HepG2 (cell line): Measurements from ENCODE around the gene SPATS2. TPM values are rescaled to one million over a fixed set of nuclear protein-coding genes. Genes with fewer than 3 reads are reported as not detected.

Source experiments
- ARNTL ChIP-seq: sonication (generic); formaldehyde crosslinking; IDR thresholded peaks from 2 replicates; pipeline ENCODE4 v1.4.0; 2020; ENCODE audit warnings: mild to moderate bottlenecking, missing genetic modification reagents
- CREM ChIP-seq, 2 experiments: sonication (generic) in 1 of 2; formaldehyde crosslinking in 1 of 2; IDR thresholded peaks; 2 replicates each; pipeline versions ENCODE4 v1.4.0 to v1.6.1; 2016 to 2020; ENCODE audit warnings: antibody characterized with exemption in 1 of 2, mild to moderate bottlenecking in 1 of 2, missing genetic modification reagents in 1 of 2
- ELF1 ChIP-seq: sonication (generic); formaldehyde crosslinking; IDR thresholded peaks from 2 replicates; pipeline ENCODE4 v1.4.0; 2020; ENCODE audit warnings: missing genetic modification reagents
- GTF2F1 ChIP-seq: fragments of 150-350 bp; IDR thresholded peaks from 2 replicates; pipeline ENCODE4 v1.6.1; 2014; ENCODE audit warnings: low read length
- HOXA7 ChIP-seq: sonication (generic); formaldehyde crosslinking; IDR thresholded peaks from 2 replicates; pipeline ENCODE4 v1.8.1; 2022; ENCODE audit warnings: mild to moderate bottlenecking, missing genetic modification reagents, moderate library complexity
- PRPF4 ChIP-seq: fragments of 200-400 bp; formaldehyde crosslinking; IDR thresholded peaks from 2 replicates; pipeline ENCODE4 v1.6.1; 2016; ENCODE audit warnings: low read length, low read depth; ENCODE audit not compliant: poor library complexity, severe bottlenecking
- SNRNP70 ChIP-seq: fragments of 200-400 bp; formaldehyde crosslinking; IDR thresholded peaks from 2 replicates; pipeline ENCODE4 v1.6.1; 2017; ENCODE audit warnings: mild to moderate bottlenecking, low read depth, low read length, moderate library complexity
- TP53 ChIP-seq: sonication (generic); formaldehyde crosslinking; conservative IDR thresholded peaks from 2 replicates; pipeline ENCODE4 v1.4.0; 2020; ENCODE audit warnings: missing genetic modification reagents
- ZFP1 ChIP-seq: IDR thresholded peaks from 2 replicates; pipeline ENCODE4 v1.6.1; 2016
- ZNF558 ChIP-seq: sonication (generic); formaldehyde crosslinking; IDR thresholded peaks from 2 replicates; pipeline ENCODE4 v1.9.0; 2022; ENCODE audit warnings: mild to moderate bottlenecking, missing genetic modification reagents, borderline replicate concordance
- ZNF562 ChIP-seq: sonication (generic); formaldehyde crosslinking; IDR thresholded peaks from 2 replicates; pipeline ENCODE4 v1.8.0; 2022; ENCODE audit warnings: missing genetic modification reagents, borderline replicate concordance
- polyA plus RNA-seq, 8 experiments: library from polyadenylated mRNA; depleted of rRNA in 3 of 8; stranded (reverse) in 7 of 8; unstranded in 1 of 8; fragments of >200 nt; fragmentation: Illumina TruSeq in 4 of 8; extraction: Trizol in 4 of 8; gene quantifications; 2 replicates each; pipeline versions ENCODE4 v1.2.1 to v1.2.3, GENCODE V29; 2011 to 2016; ENCODE audit warnings: low read depth in 4 of 8, missing spikeins in 1 of 8, mixed read lengths in 1 of 8; ENCODE audit not compliant: insufficient read depth in 1 of 8
- total RNA-seq, 5 experiments: library from RNA; depleted of rRNA; stranded (reverse); fragments of >200 nt; fragmentation: Illumina TruSeq; extraction: Trizol; gene quantifications; 2 replicates each; pipeline ENCODE4 v1.2.3, GENCODE V29; 2016; ENCODE audit warnings: low read depth in 1 of 5
- TF ChIP-seq, protein P1 (sequence below): IDR thresholded peaks from 2 replicates; pipeline ENCODE4 v1.6.1; 2016; ENCODE audit warnings: mild to moderate bottlenecking, missing biosample characterization, missing genetic modification reagents
- TF ChIP-seq, protein P2 (sequence below): IDR thresholded peaks from 2 replicates; pipeline ENCODE4 v1.6.1; 2016; ENCODE audit warnings: missing compliant biosample characterization, missing genetic modification reagents, borderline replicate concordance
- TF ChIP-seq, protein P3 (sequence below), 2 experiments: IDR thresholded peaks; 2 replicates each; pipeline ENCODE4 v1.6.1; 2011 to 2012; ENCODE audit warnings: low read length in 2 of 2, borderline replicate concordance in 1 of 2, low read depth in 1 of 2, mild to moderate bottlenecking in 1 of 2, moderate library complexity in 1 of 2
- TF ChIP-seq, protein P4 (sequence below): sonication (generic); formaldehyde crosslinking; IDR thresholded peaks from 2 replicates; pipeline ENCODE4 v1.4.0; 2020; ENCODE audit warnings: mild to moderate bottlenecking, missing genetic modification reagents

Gene SPATS2
- total and polyA plus RNA-seq, 2 of the 13 experiments (the other 11 are each of a cell fraction or from before 2014, with no cell fraction given): 19.3 to 28.1 TPM

DNA sequence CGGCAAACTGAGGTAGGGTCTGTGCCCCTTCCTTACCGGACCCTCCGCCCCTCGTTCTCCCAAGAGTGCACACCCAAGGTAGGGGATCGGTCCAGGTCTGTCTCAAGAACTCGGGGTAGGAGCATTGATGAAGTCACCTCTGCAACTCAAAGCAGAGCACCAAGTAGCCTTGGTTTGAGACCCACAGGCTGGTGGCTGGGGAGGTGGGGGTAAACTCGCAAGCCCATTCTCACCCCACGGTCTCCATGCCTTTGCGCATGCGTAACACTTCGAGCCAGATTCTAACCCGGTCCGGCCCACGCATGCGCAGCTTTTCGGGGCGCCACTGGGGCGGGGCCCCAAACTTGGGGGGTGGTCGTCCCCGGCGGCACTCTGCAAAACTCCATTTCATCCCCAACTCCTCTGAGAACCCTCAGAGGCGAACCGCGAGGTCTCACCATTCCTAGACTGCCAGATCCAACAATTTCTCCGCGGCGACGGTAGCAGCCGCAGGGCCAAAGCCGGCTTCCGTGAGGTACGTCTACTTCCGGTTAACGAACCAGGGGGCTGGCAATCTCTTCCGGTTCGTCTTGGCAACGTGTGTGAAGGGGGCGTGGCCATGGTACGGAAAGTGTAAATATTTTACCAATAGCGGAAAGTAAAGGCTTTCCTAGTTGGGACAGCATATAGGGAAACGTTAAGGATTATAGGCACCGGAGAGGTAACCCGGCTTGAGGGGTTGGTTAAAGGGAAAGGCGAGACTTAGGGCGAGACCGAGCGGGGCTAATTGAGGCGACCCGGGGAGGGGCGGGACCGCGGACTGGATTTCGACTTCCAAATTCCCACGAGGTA lies 200.6 kb downstream of the SPATS2 start, which contains the start of gene MCRS1 (continued):
- peak; percentile 96 for TF ChIP-seq ELF1
- no peak for TF ChIP-seq ARNTL (CRISPR knock-in tag)
- TF ChIP-seq ZNF558: peak; percentile 73; the same call in 1 of the 2 replicates
- peak; percentile 67; the same call in 1 of the 2 replicates for TF ChIP-seq GTF2F1
- TF ChIP-seq SNRNP70: no peak
- TF ChIP-seq, protein P1, sequence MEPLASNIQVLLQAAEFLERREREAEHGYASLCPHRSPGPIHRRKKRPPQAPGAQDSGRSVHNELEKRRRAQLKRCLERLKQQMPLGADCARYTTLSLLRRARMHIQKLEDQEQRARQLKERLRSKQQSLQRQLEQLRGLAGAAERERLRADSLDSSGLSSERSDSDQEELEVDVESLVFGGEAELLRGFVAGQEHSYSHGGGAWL (CRISPR knock-in tag): peak; percentile 22; the same call in 1 of the 2 replicates
- peak; percentile 89 for TF ChIP-seq CREM (IDR thresholded peaks at IDR 0.05)
- no peak for TF ChIP-seq CREM (CRISPR knock-in tag; IDR thresholded peaks at IDR 0.05)
- no peak for TF ChIP-seq ZNF562 (CRISPR knock-in tag)
- no peak for TF ChIP-seq HOXA7 (CRISPR knock-in tag)
- no peak for TF ChIP-seq PRPF4
- TF ChIP-seq, protein P2, sequence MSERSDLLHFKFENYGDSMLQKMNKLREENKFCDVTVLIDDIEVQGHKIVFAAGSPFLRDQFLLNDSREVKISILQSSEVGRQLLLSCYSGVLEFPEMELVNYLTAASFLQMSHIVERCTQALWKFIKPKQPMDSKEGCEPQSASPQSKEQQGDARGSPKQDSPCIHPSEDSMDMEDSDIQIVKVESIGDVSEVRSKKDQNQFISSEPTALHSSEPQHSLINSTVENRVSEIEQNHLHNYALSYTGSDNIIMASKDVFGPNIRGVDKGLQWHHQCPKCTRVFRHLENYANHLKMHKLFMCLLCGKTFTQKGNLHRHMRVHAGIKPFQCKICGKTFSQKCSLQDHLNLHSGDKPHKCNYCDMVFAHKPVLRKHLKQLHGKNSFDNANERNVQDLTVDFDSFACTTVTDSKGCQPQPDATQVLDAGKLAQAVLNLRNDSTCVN (CRISPR knock-in tag): peak; percentile 58
- no peak for TF ChIP-seq TP53
- TF ChIP-seq, protein P3, sequence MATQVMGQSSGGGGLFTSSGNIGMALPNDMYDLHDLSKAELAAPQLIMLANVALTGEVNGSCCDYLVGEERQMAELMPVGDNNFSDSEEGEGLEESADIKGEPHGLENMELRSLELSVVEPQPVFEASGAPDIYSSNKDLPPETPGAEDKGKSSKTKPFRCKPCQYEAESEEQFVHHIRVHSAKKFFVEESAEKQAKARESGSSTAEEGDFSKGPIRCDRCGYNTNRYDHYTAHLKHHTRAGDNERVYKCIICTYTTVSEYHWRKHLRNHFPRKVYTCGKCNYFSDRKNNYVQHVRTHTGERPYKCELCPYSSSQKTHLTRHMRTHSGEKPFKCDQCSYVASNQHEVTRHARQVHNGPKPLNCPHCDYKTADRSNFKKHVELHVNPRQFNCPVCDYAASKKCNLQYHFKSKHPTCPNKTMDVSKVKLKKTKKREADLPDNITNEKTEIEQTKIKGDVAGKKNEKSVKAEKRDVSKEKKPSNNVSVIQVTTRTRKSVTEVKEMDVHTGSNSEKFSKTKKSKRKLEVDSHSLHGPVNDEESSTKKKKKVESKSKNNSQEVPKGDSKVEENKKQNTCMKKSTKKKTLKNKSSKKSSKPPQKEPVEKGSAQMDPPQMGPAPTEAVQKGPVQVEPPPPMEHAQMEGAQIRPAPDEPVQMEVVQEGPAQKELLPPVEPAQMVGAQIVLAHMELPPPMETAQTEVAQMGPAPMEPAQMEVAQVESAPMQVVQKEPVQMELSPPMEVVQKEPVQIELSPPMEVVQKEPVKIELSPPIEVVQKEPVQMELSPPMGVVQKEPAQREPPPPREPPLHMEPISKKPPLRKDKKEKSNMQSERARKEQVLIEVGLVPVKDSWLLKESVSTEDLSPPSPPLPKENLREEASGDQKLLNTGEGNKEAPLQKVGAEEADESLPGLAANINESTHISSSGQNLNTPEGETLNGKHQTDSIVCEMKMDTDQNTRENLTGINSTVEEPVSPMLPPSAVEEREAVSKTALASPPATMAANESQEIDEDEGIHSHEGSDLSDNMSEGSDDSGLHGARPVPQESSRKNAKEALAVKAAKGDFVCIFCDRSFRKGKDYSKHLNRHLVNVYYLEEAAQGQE (IDR thresholded peaks at IDR 0.05; ENCODE audit: borderline replicate concordance in 1 of 2, low read depth in 1 of 2, low read length in 2 of 2): no peak; a peak in 1 of 4 replicates
- TF ChIP-seq ZFP1 (CRISPR knock-in tag): no peak
- TF ChIP-seq, protein P4, sequence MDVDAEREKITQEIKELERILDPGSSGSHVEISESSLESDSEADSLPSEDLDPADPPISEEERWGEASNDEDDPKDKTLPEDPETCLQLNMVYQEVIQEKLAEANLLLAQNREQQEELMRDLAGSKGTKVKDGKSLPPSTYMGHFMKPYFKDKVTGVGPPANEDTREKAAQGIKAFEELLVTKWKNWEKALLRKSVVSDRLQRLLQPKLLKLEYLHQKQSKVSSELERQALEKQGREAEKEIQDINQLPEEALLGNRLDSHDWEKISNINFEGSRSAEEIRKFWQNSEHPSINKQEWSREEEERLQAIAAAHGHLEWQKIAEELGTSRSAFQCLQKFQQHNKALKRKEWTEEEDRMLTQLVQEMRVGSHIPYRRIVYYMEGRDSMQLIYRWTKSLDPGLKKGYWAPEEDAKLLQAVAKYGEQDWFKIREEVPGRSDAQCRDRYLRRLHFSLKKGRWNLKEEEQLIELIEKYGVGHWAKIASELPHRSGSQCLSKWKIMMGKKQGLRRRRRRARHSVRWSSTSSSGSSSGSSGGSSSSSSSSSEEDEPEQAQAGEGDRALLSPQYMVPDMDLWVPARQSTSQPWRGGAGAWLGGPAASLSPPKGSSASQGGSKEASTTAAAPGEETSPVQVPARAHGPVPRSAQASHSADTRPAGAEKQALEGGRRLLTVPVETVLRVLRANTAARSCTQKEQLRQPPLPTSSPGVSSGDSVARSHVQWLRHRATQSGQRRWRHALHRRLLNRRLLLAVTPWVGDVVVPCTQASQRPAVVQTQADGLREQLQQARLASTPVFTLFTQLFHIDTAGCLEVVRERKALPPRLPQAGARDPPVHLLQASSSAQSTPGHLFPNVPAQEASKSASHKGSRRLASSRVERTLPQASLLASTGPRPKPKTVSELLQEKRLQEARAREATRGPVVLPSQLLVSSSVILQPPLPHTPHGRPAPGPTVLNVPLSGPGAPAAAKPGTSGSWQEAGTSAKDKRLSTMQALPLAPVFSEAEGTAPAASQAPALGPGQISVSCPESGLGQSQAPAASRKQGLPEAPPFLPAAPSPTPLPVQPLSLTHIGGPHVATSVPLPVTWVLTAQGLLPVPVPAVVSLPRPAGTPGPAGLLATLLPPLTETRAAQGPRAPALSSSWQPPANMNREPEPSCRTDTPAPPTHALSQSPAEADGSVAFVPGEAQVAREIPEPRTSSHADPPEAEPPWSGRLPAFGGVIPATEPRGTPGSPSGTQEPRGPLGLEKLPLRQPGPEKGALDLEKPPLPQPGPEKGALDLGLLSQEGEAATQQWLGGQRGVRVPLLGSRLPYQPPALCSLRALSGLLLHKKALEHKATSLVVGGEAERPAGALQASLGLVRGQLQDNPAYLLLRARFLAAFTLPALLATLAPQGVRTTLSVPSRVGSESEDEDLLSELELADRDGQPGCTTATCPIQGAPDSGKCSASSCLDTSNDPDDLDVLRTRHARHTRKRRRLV (CRISPR knock-in tag): peak; percentile 87; the same call in 1 of the 2 replicates
